Caco-2 (cell line): Measurements from ENCODE around the gene RNU6-9. TPM values are rescaled to one million over a fixed set of nuclear protein-coding genes. Genes with fewer than 3 reads are reported as not detected.

Experiments used
- BruUV-seq: library from RNA; stranded (reverse); fragments of 400-500 nt; replicated peaks from 2 replicates; lab custom pipeline; 2021; lab: Mats Ljungman, UMichigan
- CTCF ChIA-PET: fragments of 300-600 bp; sonication (Branson Sonifier 250); formaldehyde crosslinking; loops from one replicate; lab custom pipeline; 2022; ENCODE audit warnings: antibody characterized with exemption; lab: Charles Lee
- POLR2A ChIA-PET: fragments of 300-600 bp; sonication (Branson Sonifier 250); formaldehyde crosslinking; loops from one replicate; lab custom pipeline; 2022; ENCODE audit warnings: antibody characterized with exemption; lab: Charles Lee
- DNase-seq, 2 experiments: peaks; one replicate each; pipeline versions ENCODE4 v3.0.0 to v3.0.0-alpha.2; 2020 to 2022
- H3K27me3 ChIP-seq: replicated peaks from 2 replicates; pipeline ENCODE4 v1.6.0; 2011; ENCODE audit warnings: low read length; ENCODE audit not compliant: control insufficient read depth, insufficient read depth
- H3K36me3 ChIP-seq: 2 replicates; pipeline ENCODE4 v1.5.1; 2011; ENCODE audit warnings: low read length; ENCODE audit not compliant: control insufficient read depth, insufficient read depth
- H3K4me1 ChIP-seq: fragments of 250-450 bp; sonication (Bioruptor Pico); 2 replicates; pipeline ENCODE4 v1.5.1; 2020; ENCODE audit warnings: mild to moderate bottlenecking
- H3K4me3 ChIP-seq: 2 replicates; pipeline ENCODE4 v1.5.1; 2011; ENCODE audit warnings: low read depth, mild to moderate bottlenecking, control low read depth, low read length
- H3K9me3 ChIP-seq: fragments of 250-450 bp; sonication (Bioruptor Pico); 2 replicates; pipeline ENCODE4 v1.5.1; 2020; ENCODE audit warnings: mild to moderate bottlenecking, moderate library complexity
- H3K27ac Mint-ChIP-seq: one replicate; pipeline ENCODE4 v1.8.0; 2022; ENCODE audit warnings: mixed read lengths; ENCODE audit not compliant: unreplicated experiment
- H3K27me3 Mint-ChIP-seq: one replicate; pipeline ENCODE4 v1.8.0; 2022; ENCODE audit warnings: mixed read lengths; ENCODE audit not compliant: insufficient read depth, unreplicated experiment
- H3K36me3 Mint-ChIP-seq: one replicate; pipeline ENCODE4 v1.8.0; 2022; ENCODE audit warnings: mild to moderate bottlenecking, mixed read lengths; ENCODE audit not compliant: insufficient read depth, unreplicated experiment
- H3K4me1 Mint-ChIP-seq: one replicate; pipeline ENCODE4 v1.8.0; 2022; ENCODE audit warnings: low read depth, mixed read lengths; ENCODE audit not compliant: unreplicated experiment
- H3K4me3 Mint-ChIP-seq: one replicate; pipeline ENCODE4 v1.8.0; 2022; ENCODE audit warnings: mild to moderate bottlenecking, moderate library complexity, mixed read lengths; ENCODE audit not compliant: unreplicated experiment
- H3K9me3 Mint-ChIP-seq: one replicate; pipeline ENCODE4 v1.8.0; 2022; ENCODE audit warnings: mixed read lengths; ENCODE audit not compliant: unreplicated experiment
- CTCF ChIP-seq, 2 experiments: fragments of 200-600 bp in 1 of 2; IDR thresholded peaks; 1 replicate in 1 of 2; 2 replicates in 1 of 2; pipeline versions ENCODE4 v1.5.1 to v1.8.0; 2011 to 2022; ENCODE audit warnings: antibody characterized with exemption in 1 of 2, control low read depth in 1 of 2, inconsistent platforms in 1 of 2, low read depth in 1 of 2, low read length in 1 of 2, mild to moderate bottlenecking in 1 of 2, moderate library complexity in 1 of 2; ENCODE audit not compliant: insufficient read depth in 1 of 2, severe bottlenecking in 1 of 2, unreplicated experiment in 1 of 2
- intact Hi-C: fragments of 100-400 bp; cut with micrococcal nuclease; formaldehyde crosslinking; loops from one replicate; pipeline ENCODE4 v1.10.0; 2022; ENCODE audit not compliant: unreplicated experiment
- total RNA-seq: library from RNA; stranded (reverse); gene quantifications from 2 replicates; pipeline ENCODE4 v1.2.3, GENCODE V29; 2022

RNU6-9 gene
- total RNA-seq, 1 experiment from 2014 or later, result not detected

GRCh38 chr19:913080-913748, 19.9 kb downstream of the RNU6-9 start, which contains the start of gene R3HDM4:
TSS of gene R3HDM4 (minus strand) at chr19:913219. CDS start at chr19:913157, 62 bp downstream.
- DNase-seq, result peak; percentile 66 to 83
- H3K36me3 Mint-ChIP-seq, result peaks cover 6% of the 10 kb centered on the region
- no peaks in the 10 kb centered on the region for H3K27me3 ChIP-seq
- intact Hi-C loops, result no loop called here
- H3K4me3 ChIP-seq, result peak within 1 kb of the TSS; percentile 90
- ChIA-PET POLR2A (no interaction called here), CTCF (interaction anchor here (0.8 kb wide), 1 partner anchor 88 kb away, joined by 8 read pairs; no protein-coding TSS in a partner anchor)
- H3K4me1 Mint-ChIP-seq, result peaks cover 7% of the 10 kb centered on the region
- H3K27me3 Mint-ChIP-seq, result no peaks in the 10 kb centered on the region
- no TSS peak for BruUV-seq
- H3K27ac Mint-ChIP-seq, result no peak within 1 kb of the TSS
- no peak for TF ChIP-seq CTCF (IDR thresholded peaks at IDR 0.05; ENCODE audit: insufficient read depth in 1 of 2, low read depth in 1 of 2, low read length in 1 of 2, severe bottlenecking in 1 of 2, unreplicated experiment in 1 of 2)
- no peaks in the 10 kb centered on the region for H3K9me3 Mint-ChIP-seq
- no peaks in the 10 kb centered on the region for H3K36me3 ChIP-seq
- no peaks in the 10 kb centered on the region for H3K9me3 ChIP-seq
- H3K4me3 Mint-ChIP-seq, result peak within 1 kb of the TSS; percentile 74
- H3K4me1 ChIP-seq, result peaks cover 4% of the 10 kb centered on the region; the same call in 1 of the 2 replicates

- TF ChIP-seq CTCF (IDR thresholded peaks at IDR 0.05; ENCODE audit: insufficient read depth in 1 of 2, low read depth in 1 of 2, low read length in 1 of 2, severe bottlenecking in 1 of 2, unreplicated experiment in 1 of 2), result no peak
- no TSS peak for BruUV-seq
- Histone ChIP-seq H3K27me3 (no peaks in the 10 kb centered on the region), H3K9me3 (no peaks in the 10 kb centered on the region), H3K36me3 (no peaks in the 10 kb centered on the region), H3K4me3 (peak overlapping the region; percentile 87), H3K4me1 (0 out of 2 replicates have a peak, but pooled peaks cover 6% of the 10 kb centered on the region)
- ChIA-PET POLR2A (no interaction called here), CTCF (no interaction called here)
- Mint-ChIP-seq H3K4me3 (peak overlapping the region; percentile 69), H3K4me1 (no peaks in the 10 kb centered on the region), H3K36me3 (peaks cover 9% of the 10 kb centered on the region), H3K27me3 (no peaks in the 10 kb centered on the region), H3K9me3 (no peaks in the 10 kb centered on the region), H3K27ac (no peak overlapping the region)
- peak; percentile 78 to 85 for DNase-seq
- intact Hi-C loops, result loop anchor here (1.0 kb wide), 1 partner anchor 146 kb away; no protein-coding TSS in a partner anchor
These were observed 23.5 kb downstream of the RNU6-9 start for GRCh38 chr19:916645-917322.

- peak within 1 kb of the TSS; percentile 69 for H3K4me3 Mint-ChIP-seq
- Histone ChIP-seq H3K9me3 (no peaks in the 10 kb centered on the region), H3K27me3 (no peaks in the 10 kb centered on the region), H3K36me3 (no peaks in the 10 kb centered on the region), H3K4me1 (0 out of 2 replicates have a peak, but pooled peaks cover 9% of the 10 kb centered on the region), H3K4me3 (peak within 1 kb of the TSS; percentile 87)
- H3K27ac Mint-ChIP-seq, result no peak within 1 kb of the TSS
- peak; percentile 74 to 84 for DNase-seq
- intact Hi-C loops, result loop anchor here (1.0 kb wide), 1 partner anchor 147 kb away; no protein-coding TSS in a partner anchor
- ChIA-PET POLR2A (no interaction called here), CTCF (no interaction called here)
- H3K4me1 Mint-ChIP-seq, result no peaks in the 10 kb centered on the region
- no peaks in the 10 kb centered on the region for H3K27me3 Mint-ChIP-seq
- H3K36me3 Mint-ChIP-seq, result peaks cover 12% of the 10 kb centered on the region
- TF ChIP-seq CTCF (IDR thresholded peaks at IDR 0.05; ENCODE audit: insufficient read depth in 1 of 2, low read depth in 1 of 2, low read length in 1 of 2, severe bottlenecking in 1 of 2, unreplicated experiment in 1 of 2), result peak; percentile 51 to 68
- TSS peak; percentile 71 for BruUV-seq
- no peaks in the 10 kb centered on the region for H3K9me3 Mint-ChIP-seq
These were observed 24.3 kb downstream of the RNU6-9 start, which contains the start of gene KISS1R for GRCh38 chr19:917323-918151. TSS of gene KISS1R (plus strand) at chr19:917333. CDS start at chr19:917503, 170 bp downstream.
